HepG2 (cell line): ENCODE results near the gene MAN1A1. TPM values are rescaled to one million over a fixed set of nuclear protein-coding genes. Genes with fewer than 3 reads are reported as not detected.
A peak's percentile ranks its signal among the peaks of the same experiment; 100 is the strongest.

Source experiments
- ATAC-seq: fragments of 200-7000 bp; cut with Tn5 transposase; 3 replicates; pipeline ENCODE4 v1.9.1; 2020; ENCODE audit warnings: mild to moderate bottlenecking, moderate library complexity
- BruUV-seq: library from RNA; stranded (reverse); fragments of 400-500 nt; replicated peaks from 2 replicates; lab custom pipeline; 2021; lab: Mats Ljungman, UMichigan
- CTCF ChIA-PET: fragments of 300-600 bp; formaldehyde crosslinking; extraction: SDS; loops from one replicate; lab custom pipeline; 2021; ENCODE audit warnings: low total read pairs, inconsistent platforms, low intra/inter-chr PET ratio; lab: Yijun Ruan, JAX
- POLR2A ChIA-PET: fragments of 350-600 bp; sonication (Branson Sonifier 250); formaldehyde crosslinking; loops from one replicate; lab custom pipeline; 2020; ENCODE audit warnings: antibody characterized with exemption, inconsistent platforms; lab: Yijun Ruan, JAX
- DNase-seq: peaks from one replicate; pipeline ENCODE4 v3.0.0-alpha.2; 2015; ENCODE audit warnings: low spot score
- FAIRE-seq: peaks from 3 replicates; lab custom pipeline; 2011; peaks lifted over from hg19 to GRCh38; lab: Jason Lieb, UNC
- H2AFZ ChIP-seq: one replicate; pipeline ENCODE4 v1.6.1; 2011; ENCODE audit warnings: low read length, inconsistent platforms
- H3K27ac ChIP-seq: fragments of 300-600 bp; 3 replicates; pipeline ENCODE4 v1.8.0; 2011; ENCODE audit warnings: mixed run types, mild to moderate bottlenecking, mixed read lengths, low read length, inconsistent platforms; ENCODE audit not compliant: insufficient read depth; ENCODE audit errors: extremely low read length
- H3K27me3 ChIP-seq, 2 experiments: fragments of 200-600 bp in 1 of 2; 2 replicates in 1 of 2; 3 replicates in 1 of 2; pipeline versions ENCODE4 v1.6.0 to v1.8.0; 2011; ENCODE audit warnings: low read length in 2 of 2, mild to moderate bottlenecking in 2 of 2, moderate library complexity in 2 of 2, inconsistent platforms in 1 of 2; ENCODE audit not compliant: insufficient read depth in 2 of 2, control insufficient read depth in 1 of 2
- H3K36me3 ChIP-seq, 2 experiments: fragments of 200-600 bp in 1 of 2; replicated peaks in 1 of 2; 2 replicates in 1 of 2; 3 replicates in 1 of 2; pipeline versions ENCODE4 v1.5.1 to v1.8.0; 2011; ENCODE audit warnings: low read length in 2 of 2, inconsistent platforms in 1 of 2; ENCODE audit not compliant: insufficient read depth in 2 of 2, control insufficient read depth in 1 of 2
- H3K4me1 ChIP-seq: 2 replicates; pipeline ENCODE4 v1.5.1; 2012; ENCODE audit warnings: low read length, inconsistent platforms; ENCODE audit not compliant: insufficient read depth
- H3K4me2 ChIP-seq: 2 replicates; pipeline ENCODE4 v1.6.0; 2011; ENCODE audit warnings: low read depth, low read length, inconsistent platforms
- H3K4me3 ChIP-seq, 3 experiments: fragments of 200-600 bp in 1 of 3; sonication (generic), shearing (Covaris generic) in 1 of 3; replicated peaks in 1 of 3; 2 replicates each; pipeline ENCODE4 v1.5.1; 2011 to 2016; ENCODE audit warnings: low read length in 3 of 3, inconsistent platforms in 2 of 3, low read depth in 2 of 3, mild to moderate bottlenecking in 2 of 3, control low read depth in 1 of 3, mixed read lengths in 1 of 3; ENCODE audit not compliant: insufficient read depth in 1 of 3
- H3K79me2 ChIP-seq: one replicate; pipeline ENCODE4 v1.6.1; 2011; ENCODE audit warnings: low read length, inconsistent platforms; ENCODE audit not compliant: insufficient read depth
- H3K9ac ChIP-seq: 2 replicates; pipeline ENCODE4 v1.6.0; 2011; ENCODE audit warnings: mild to moderate bottlenecking, low read depth, low read length, inconsistent platforms; ENCODE audit not compliant: insufficient read depth
- H3K9me3 ChIP-seq: 2 replicates; pipeline ENCODE4 v1.5.1; 2012; ENCODE audit warnings: mild to moderate bottlenecking, low read length
- H4K20me1 ChIP-seq: 2 replicates; pipeline ENCODE4 v1.6.0; 2011; ENCODE audit warnings: inconsistent platforms, mild to moderate bottlenecking, low read length, moderate library complexity; ENCODE audit not compliant: insufficient read depth
- ADNP ChIP-seq: sonication (generic); formaldehyde crosslinking; IDR thresholded peaks from 2 replicates; pipeline ENCODE4 v1.4.0; 2020; ENCODE audit warnings: missing genetic modification reagents
- FOXJ3 ChIP-seq: sonication (generic); formaldehyde crosslinking; IDR thresholded peaks from 2 replicates; pipeline ENCODE4 v1.4.0; 2020; ENCODE audit warnings: missing genetic modification reagents, mild to moderate bottlenecking, borderline replicate concordance
- RBM22 ChIP-seq: fragments of 200-400 bp; formaldehyde crosslinking; optimal IDR thresholded peaks from 2 replicates; pipeline ENCODE3; 2017; ENCODE audit warnings: mild to moderate bottlenecking, low read length, moderate library complexity
- in situ Hi-C: cut with HindIII; loops from 2 replicates; pipeline ENCODE4 v1.10.0; 2017; ENCODE audit warnings: low pct_unique_long_range_greater_than_20kb; ENCODE audit not compliant: extremely low pct_ligation_motif_present
- intact Hi-C: fragments of 100-400 bp; cut with micrococcal nuclease; formaldehyde crosslinking; loops from one replicate; pipeline ENCODE4 v1.10.0; 2022; ENCODE audit not compliant: unreplicated experiment
- polyA plus RNA-seq, 8 experiments: library from polyadenylated mRNA; depleted of rRNA in 3 of 8; stranded (reverse) in 7 of 8; unstranded in 1 of 8; fragments of >200 nt; fragmentation: Illumina TruSeq in 4 of 8; extraction: Trizol in 4 of 8; gene quantifications; 2 replicates each; pipeline versions ENCODE4 v1.2.1 to v1.2.3, GENCODE V29; 2011 to 2016; ENCODE audit warnings: low read depth in 4 of 8, missing spikeins in 1 of 8, mixed read lengths in 1 of 8; ENCODE audit not compliant: insufficient read depth in 1 of 8
- total RNA-seq, 5 experiments: library from RNA; depleted of rRNA; stranded (reverse); fragments of >200 nt; fragmentation: Illumina TruSeq; extraction: Trizol; gene quantifications; 2 replicates each; pipeline ENCODE4 v1.2.3, GENCODE V29; 2016; ENCODE audit warnings: low read depth in 1 of 5
- TF ChIP-seq, protein P1 (sequence below): sonication (generic); formaldehyde crosslinking; IDR thresholded peaks from 2 replicates; pipeline ENCODE4 v1.4.0; 2020; ENCODE audit warnings: missing genetic modification reagents

The MAN1A1 gene
- total and polyA plus RNA-seq, 2 of the 13 experiments (the other 11 are each of a cell fraction or from before 2014, with no cell fraction given), result 156 to 236 TPM

DNA sequence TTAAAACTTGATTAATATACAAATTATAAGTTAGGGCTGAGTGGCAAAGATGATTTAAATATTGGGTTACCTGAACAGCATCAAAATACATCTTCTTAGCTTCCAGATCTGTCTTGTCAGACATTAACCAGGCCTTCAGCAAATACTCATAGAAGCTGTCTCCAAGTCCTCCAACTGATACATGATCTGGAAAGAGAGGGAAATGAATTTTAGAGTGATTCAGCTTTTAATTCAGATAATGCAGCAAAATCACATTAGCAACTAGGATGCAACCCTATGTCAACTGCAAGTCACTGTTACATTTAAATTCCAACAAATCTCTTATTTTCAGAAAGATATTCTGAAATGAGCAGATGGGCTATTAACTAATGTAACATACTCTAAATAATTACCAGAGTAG, 155.9 kb downstream of the MAN1A1 start:
- ATAC-seq (no peak), DNase-seq (no peak)
- H3K27ac ChIP-seq, result no peak overlapping the region
- no peak overlapping the region for H3K4me2 ChIP-seq
- in situ Hi-C loops, result no loop called here
- no peak overlapping the region for H2AFZ ChIP-seq
- CTCF ChIA-PET, result no interaction called here
- H3K79me2 ChIP-seq, result no peaks in the 10 kb centered on the region
- TF ChIP-seq ADNP (CRISPR knock-in tag) (no peak), FOXJ3 (CRISPR knock-in tag) (no peak), RBM22 (peak; percentile 72)
- TF ChIP-seq, protein P1, sequence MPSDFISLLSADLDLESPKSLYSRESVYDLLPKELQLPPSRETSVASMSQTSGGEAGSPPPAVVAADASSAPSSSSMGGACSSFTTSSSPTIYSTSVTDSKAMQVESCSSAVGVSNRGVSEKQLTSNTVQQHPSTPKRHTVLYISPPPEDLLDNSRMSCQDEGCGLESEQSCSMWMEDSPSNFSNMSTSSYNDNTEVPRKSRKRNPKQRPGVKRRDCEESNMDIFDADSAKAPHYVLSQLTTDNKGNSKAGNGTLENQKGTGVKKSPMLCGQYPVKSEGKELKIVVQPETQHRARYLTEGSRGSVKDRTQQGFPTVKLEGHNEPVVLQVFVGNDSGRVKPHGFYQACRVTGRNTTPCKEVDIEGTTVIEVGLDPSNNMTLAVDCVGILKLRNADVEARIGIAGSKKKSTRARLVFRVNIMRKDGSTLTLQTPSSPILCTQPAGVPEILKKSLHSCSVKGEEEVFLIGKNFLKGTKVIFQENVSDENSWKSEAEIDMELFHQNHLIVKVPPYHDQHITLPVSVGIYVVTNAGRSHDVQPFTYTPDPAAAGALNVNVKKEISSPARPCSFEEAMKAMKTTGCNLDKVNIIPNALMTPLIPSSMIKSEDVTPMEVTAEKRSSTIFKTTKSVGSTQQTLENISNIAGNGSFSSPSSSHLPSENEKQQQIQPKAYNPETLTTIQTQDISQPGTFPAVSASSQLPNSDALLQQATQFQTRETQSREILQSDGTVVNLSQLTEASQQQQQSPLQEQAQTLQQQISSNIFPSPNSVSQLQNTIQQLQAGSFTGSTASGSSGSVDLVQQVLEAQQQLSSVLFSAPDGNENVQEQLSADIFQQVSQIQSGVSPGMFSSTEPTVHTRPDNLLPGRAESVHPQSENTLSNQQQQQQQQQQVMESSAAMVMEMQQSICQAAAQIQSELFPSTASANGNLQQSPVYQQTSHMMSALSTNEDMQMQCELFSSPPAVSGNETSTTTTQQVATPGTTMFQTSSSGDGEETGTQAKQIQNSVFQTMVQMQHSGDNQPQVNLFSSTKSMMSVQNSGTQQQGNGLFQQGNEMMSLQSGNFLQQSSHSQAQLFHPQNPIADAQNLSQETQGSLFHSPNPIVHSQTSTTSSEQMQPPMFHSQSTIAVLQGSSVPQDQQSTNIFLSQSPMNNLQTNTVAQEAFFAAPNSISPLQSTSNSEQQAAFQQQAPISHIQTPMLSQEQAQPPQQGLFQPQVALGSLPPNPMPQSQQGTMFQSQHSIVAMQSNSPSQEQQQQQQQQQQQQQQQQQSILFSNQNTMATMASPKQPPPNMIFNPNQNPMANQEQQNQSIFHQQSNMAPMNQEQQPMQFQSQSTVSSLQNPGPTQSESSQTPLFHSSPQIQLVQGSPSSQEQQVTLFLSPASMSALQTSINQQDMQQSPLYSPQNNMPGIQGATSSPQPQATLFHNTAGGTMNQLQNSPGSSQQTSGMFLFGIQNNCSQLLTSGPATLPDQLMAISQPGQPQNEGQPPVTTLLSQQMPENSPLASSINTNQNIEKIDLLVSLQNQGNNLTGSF (CRISPR knock-in tag), result no peak
- TF ChIP-seq, all 625 proteins: peak for 1
- intact Hi-C loops, result no loop called here
- POLR2A ChIA-PET, result no interaction called here
- no peaks in the 10 kb centered on the region for H3K9me3 ChIP-seq
- no peaks in the 10 kb centered on the region for H3K4me1 ChIP-seq
- FAIRE-seq, result no peak
- no peaks in the 10 kb centered on the region for H4K20me1 ChIP-seq
- no TSS peak for BruUV-seq
- no peaks in the 10 kb centered on the region for H3K27me3 ChIP-seq
- no peak overlapping the region for H3K4me3 ChIP-seq
- H3K9ac ChIP-seq, result no peak overlapping the region
- peaks cover 37 to 86% of the 10 kb centered on the region in 2 experiments for H3K36me3 ChIP-seq
